Measurements from ENCODE around the gene PIAS1. TPM values are rescaled to one million over a fixed set of nuclear protein-coding genes. Genes with fewer than 3 reads are reported as not detected.
A peak's percentile ranks its signal among the peaks of the same experiment; 100 is the strongest.

PIAS1 gene
- polyA plus RNA-seq, 3 donors = 38.9 to 51.2 (median 44.1) TPM

DNA sequence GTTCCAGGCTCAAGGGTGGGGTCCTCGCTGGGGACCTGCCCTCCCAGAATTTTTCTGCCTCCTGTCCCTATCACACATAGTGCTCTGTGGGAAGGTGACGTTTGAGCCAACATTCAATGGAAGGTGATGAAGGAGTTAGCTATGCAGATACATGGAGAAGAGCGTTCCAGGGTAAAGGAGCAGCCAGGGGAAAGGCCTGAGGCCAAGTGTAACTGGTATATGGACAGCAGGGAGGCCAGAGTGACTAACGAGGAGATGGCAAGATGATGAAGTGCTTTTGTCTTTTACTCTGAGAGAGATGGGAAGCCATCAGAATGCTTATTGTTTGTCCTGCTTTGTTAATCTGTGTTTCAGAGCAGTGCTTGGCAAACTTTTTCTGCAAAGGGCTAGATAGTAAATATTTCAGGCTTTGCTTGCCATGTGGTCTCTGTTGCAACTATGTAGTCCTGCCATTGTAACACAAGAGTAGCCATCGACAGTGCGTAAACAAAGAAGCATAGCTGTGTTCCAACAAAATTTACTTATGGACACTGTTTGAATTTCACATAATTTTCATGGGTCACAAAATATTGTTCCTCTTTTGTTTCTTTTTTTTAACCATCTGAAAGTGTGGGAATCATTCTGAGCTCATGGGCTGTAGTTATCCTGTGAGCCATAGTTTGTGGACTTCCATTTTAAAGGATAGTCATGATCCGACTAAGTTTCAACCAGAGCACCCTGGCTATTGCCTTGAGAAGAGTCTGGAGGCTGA, 25.8 kb upstream of the PIAS1 start:
- DNase-seq (ENCODE audit: extremely low read depth in 1 of 11, low read depth in 9 of 11, low spot score in 4 of 11) = no peak

- no peak for DNase-seq (ENCODE audit: extremely low read depth in 1 of 11, low read depth in 9 of 11, low spot score in 4 of 11)
These were observed 25.3 kb upstream of the PIAS1 start for GRCh38 chr15:68028888-68029207.

DNA sequence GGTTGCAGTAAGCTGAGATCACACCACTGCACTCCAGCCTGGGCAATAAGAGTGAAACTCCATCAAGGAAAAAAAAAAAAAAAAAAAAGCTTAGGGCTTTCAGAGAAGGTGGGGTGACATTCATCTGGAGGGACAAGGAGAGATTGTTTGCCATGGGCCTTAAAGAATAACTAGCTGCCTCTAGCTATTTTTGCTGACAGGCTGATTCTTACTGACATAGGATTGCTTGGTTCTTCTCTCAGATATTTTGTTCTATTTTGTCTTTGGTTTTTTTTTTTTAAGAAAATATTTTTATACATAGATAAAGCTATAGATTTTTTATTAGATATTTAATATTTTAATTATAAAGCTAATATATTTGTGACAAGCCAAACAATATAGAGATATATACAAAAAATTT, 24.2 kb upstream of the PIAS1 start:
- DNase-seq (ENCODE audit: extremely low read depth in 1 of 11, low read depth in 9 of 11, low spot score in 4 of 11) = no peak

GRCh38 chr15:68031404-68031803, 22.7 kb upstream of the PIAS1 start:
- DNase-seq (ENCODE audit: extremely low read depth in 1 of 11, low read depth in 9 of 11, low spot score in 4 of 11) = no peak

- no peak for DNase-seq (ENCODE audit: extremely low read depth in 1 of 11, low read depth in 9 of 11, low spot score in 4 of 11)
These were observed 21.4 kb upstream of the PIAS1 start for GRCh38 chr15:68032672-68033071.

DNA sequence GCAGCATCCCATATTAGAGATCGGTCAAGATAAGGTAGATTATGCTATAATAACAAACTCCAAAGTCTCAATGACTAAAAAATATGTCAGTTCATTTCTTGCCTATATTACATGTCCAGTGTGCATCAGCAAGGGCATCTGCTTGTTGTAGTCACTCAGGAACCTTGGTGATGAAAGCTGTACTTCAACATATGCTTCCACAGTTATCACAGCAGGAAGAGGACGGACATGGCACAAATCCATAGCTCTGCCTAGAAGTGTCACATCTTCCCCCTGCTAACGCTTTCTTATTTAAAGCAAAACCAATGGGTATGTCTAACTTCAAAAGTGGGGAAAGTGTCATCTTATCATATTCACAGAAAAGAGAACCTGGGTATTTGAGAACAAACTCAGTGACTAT, 20.0 kb upstream of the PIAS1 start:
- no peak for DNase-seq (ENCODE audit: extremely low read depth in 1 of 11, low read depth in 9 of 11, low spot score in 4 of 11)

GRCh38 chr15:68034719-68035293, 19.3 kb upstream of the PIAS1 start:
- no peak for DNase-seq (ENCODE audit: extremely low read depth in 1 of 11, low read depth in 9 of 11, low spot score in 4 of 11)

- no peak for DNase-seq (ENCODE audit: extremely low read depth in 1 of 11, low read depth in 9 of 11, low spot score in 4 of 11)
These were observed 15.9 kb upstream of the PIAS1 start for GRCh38 chr15:68038246-68038645.

DNA sequence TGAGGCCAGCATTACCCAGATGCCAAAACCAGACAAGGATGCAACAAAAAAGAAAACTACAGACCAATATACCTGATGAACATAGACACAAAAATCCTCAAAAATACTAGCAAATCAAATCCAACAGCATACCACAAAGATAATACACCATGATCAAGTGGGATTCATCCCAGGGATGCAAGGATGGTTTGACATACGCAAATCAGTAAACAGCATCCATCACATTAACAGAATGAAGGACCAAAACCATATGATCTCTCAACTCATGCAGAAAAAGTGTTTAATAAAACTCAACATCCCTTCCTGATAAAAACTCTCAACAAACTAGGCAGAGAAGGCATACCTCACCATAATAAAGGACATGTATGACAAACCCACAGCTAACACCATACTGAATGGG, 14.0 kb upstream of the PIAS1 start:
- no peak for DNase-seq (ENCODE audit: extremely low read depth in 1 of 11, low read depth in 9 of 11, low spot score in 4 of 11)

DNA sequence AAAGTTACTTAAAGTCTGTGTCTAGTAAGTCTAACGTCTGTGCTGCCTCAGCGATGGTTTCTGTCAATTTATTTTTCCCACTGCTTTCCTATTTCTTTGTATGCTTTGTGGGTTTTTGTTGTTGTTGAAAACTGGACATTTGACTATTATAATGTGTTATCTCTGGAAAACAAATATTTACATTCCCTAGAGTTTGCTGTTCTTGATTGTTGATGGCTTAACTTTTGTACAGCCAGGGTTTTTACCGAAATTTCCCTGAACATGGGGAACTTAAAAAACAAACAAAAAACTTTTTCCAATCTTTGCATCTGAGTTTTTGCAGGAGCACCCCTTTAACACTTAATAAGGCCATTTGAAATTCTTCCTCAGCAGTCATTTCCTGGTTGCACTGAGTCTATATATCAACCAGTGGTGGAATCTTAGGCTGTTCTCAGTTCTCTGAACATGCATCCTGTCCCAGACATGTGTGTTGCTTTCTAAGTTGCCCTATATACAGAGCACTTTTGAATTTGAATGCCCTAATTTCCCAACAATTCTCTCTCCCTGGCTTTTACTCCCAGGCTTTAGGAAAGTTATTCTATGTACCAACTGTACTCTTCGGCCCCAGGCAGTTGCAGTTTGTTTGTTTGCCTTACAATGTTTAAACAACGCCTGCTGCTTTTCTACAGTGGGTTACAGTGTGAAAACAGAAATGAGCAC, 11.8 kb upstream of the PIAS1 start:
- no peak for DNase-seq (ENCODE audit: extremely low read depth in 1 of 11, low read depth in 9 of 11, low spot score in 4 of 11)

DNA sequence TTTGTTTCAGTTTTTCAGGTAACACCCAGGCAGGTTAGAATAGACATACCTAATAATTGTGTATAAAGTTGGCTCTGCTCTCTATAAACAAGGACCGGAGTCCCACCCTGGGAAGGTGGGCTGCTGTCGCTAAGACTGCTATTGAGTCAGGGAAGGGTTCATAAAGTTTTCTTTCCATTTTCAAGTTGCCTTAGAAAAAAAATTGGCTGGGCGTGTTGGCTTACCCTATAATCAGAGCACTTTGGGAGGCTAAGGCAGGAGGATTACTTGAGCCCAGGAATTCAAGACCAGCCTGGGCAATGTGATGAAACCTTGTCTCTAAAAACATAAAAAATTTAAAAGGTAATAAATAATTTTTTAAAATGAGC, 11.3 kb upstream of the PIAS1 start:
- DNase-seq (ENCODE audit: extremely low read depth in 1 of 11, low read depth in 9 of 11, low spot score in 4 of 11) = no peak

DNA sequence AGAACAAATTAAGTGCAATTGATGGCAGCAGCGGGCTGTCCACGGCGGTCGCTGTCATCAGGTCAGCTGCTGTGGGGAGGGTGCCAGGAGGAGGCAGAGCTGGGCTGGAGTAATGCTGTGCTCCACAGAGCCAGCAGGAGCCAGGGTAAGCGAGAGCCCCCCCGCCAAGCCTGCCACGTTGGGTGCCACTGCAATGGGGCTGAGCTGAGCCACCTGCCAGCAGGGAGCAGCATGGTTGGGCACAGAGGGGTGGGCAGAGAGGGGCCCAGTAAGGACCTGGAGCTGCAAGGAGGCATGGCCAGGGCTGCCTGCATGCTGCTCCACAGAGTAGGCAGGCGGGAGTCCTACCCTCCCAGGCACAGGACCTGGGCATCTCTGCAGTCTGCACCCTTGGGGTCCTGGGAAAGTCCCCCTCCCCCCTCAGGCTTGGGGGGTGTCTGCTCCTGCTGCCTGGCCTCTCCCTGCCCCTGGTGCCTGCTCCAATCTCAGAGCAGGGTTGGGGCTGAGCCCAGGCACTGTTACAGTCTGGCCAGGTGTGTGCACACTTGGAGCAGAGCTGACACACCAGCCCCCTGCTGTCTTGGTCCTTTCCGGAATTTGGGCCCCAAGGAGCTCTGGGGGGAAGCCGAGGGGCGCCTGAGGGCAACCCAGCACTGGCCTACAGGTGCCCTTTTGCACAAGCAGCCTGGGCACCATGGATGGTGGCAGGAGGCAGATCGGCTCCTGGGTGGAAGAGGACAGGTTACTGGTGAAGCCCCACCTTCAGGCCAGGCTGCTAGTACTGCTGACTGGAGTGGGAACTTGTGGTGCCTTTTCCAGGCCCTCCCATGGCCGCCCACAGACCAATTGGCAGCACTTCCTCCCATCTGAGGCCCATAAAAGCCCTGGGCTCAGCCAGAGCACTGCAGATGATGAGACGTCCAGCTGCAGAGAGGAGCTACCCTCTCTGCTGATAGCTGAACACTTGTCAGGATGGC, 8.5 kb upstream of the PIAS1 start:
- no peak for DNase-seq (ENCODE audit: extremely low read depth in 1 of 11, low read depth in 9 of 11, low spot score in 4 of 11)

DNA sequence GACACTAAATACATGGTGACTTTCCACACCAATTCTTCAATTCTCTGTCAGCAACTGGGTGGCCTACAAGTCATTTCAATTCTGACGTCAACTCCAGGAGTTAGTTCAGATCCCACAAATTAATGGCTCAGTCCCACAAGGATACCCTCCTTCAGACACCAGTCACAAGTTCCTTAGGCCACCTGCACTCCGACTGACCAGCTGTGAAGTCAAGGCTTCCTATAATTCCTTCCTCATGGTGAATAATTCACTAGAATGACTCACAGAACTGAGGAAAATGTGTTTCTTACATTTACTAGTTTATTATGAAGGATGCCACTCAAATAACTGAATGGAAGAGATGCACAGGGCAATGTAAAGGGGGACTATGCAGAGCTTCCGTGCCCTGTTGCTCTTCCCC, 6.3 kb upstream of the PIAS1 start:
- no peak for DNase-seq (ENCODE audit: extremely low read depth in 1 of 11, low read depth in 9 of 11, low spot score in 4 of 11)

- DNase-seq (ENCODE audit: extremely low read depth in 1 of 11, low read depth in 9 of 11, low spot score in 4 of 11) = no peak
These were observed 3.0 kb upstream of the PIAS1 start for GRCh38 chr15:68051109-68051508.

GRCh38 chr15:68051907-68052306, 2.2 kb upstream of the PIAS1 start:
- no peak for DNase-seq (ENCODE audit: extremely low read depth in 1 of 11, low read depth in 9 of 11, low spot score in 4 of 11)

GRCh38 chr15:68052431-68052830, 1.7 kb upstream of the PIAS1 start:
- DNase-seq (ENCODE audit: extremely low read depth in 1 of 11, low read depth in 9 of 11, low spot score in 4 of 11) = no peak

GRCh38 chr15:68053001-68053400, 1.1 kb upstream of the PIAS1 start:
- DNase-seq (ENCODE audit: extremely low read depth in 1 of 11, low read depth in 9 of 11, low spot score in 4 of 11) = no peak

DNA sequence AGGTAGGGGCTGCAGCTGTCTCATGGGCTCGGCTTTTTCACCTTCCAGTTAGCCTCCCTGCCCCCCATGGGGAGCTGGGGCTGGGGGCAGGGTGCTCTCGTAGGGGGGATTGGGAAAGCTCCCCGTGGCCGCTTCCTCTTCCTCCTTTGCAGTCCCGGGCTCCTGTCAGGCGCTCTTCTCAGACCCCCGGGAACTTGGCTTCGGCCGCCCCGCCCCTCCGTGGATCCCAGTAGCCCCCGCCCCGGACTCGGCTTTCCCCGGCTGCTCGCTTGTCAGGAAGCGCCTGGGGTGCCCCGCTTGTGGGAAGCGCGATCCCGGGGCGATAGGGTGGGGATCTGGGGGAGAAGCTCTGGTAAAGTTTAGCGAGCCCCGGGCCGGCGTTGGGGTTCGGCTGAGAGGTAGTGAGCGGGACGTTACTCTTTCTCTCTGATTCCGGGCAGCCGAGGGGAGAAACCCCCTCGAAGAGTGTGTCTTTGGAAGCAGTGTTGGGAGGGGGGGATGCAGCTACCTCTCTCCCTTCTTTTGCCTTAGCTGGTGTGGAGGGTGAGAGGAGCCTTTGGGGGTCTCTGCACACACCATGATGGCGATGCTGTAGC, 611 bp downstream of the PIAS1 start:
- DNase-seq (ENCODE audit: extremely low read depth in 1 of 11, low read depth in 9 of 11, low spot score in 4 of 11) = peak in 10 of 11 donors; percentile 29 to 62 (median 50)

DNA sequence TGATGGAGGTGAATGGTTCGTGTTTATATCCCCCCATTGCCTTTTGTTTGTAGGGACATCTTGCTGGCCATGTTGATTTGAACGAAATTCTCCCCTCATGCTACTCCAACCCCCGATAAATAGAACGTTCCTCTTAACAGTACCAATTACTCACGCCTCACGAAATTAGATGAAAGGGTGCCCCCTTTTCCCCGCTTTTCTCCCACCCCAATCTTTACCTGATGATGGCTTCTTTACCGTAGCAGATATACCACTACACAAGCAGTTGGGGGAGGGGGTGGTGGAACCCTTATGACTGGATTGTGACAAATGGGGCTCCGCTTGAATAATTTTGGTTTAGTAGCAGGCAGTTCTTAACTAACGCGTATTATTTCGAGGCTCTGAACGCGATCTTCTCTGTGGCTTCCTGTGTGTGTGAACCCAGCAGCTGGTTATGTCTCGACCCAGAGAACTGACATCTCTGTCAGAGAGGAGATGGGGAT, 1.1 kb downstream of the PIAS1 start:
- peak in 8 of 11 donors; percentile 21 to 56 (median 37) for DNase-seq (ENCODE audit: extremely low read depth in 1 of 11, low read depth in 9 of 11, low spot score in 4 of 11)
